ENCODE measurements around the gene GPR61. TPM values are rescaled to one million over a fixed set of nuclear protein-coding genes. Genes with fewer than 3 reads are reported as not detected.

Gene GPR61
- polyA plus RNA-seq, 1 donor from 2014 or later: 9.7 TPM

GRCh38 chr1:109517337-109517736, 22.3 kb upstream of the GPR61 start:
- H3K27ac ChIP-seq (ENCODE audit: low read length): no peak overlapping the region
- no peak overlapping the region for H3K9ac ChIP-seq (ENCODE audit: low read length)
- no peaks in the 10 kb centered on the region for H3K27me3 ChIP-seq (ENCODE audit: insufficient read depth, low read depth, low read length)
- no peak overlapping the region for H2AFZ ChIP-seq (ENCODE audit: low read depth, low read length)
- H3F3A ChIP-seq (ENCODE audit: insufficient read depth, low read length, poor library complexity, severe bottlenecking): no peaks in the 10 kb centered on the region
- no peak overlapping the region for H3K4me2 ChIP-seq (ENCODE audit: low read length)
- H3K36me3 ChIP-seq (ENCODE audit: insufficient read depth, low read length): no peaks in the 10 kb centered on the region
- TF ChIP-seq POLR2AphosphoS5 (IDR thresholded peaks at IDR 0.05) (no peak), MXI1 (conservative IDR thresholded peaks at IDR 0.05; ENCODE audit: poor library complexity, severe bottlenecking) (no peak), EP300 (conservative IDR thresholded peaks at IDR 0.05; ENCODE audit: poor library complexity, severe bottlenecking) (no peak), TAF1 (IDR thresholded peaks at IDR 0.05; ENCODE audit: low read depth) (no peak), EZH2 (IDR thresholded peaks at IDR 0.05; ENCODE audit: borderline replicate concordance, insufficient read depth, low read length, poor library complexity, severe bottlenecking) (no peak), CTCF (IDR thresholded peaks at IDR 0.05; ENCODE audit: poor library complexity, severe bottlenecking) (no peak), SMC3 (conservative IDR thresholded peaks at IDR 0.05; ENCODE audit: poor library complexity) (no peak), REST (IDR thresholded peaks at IDR 0.05; ENCODE audit: borderline replicate concordance) (no peak), RAD21 (conservative IDR thresholded peaks at IDR 0.05) (no peak)
- no peaks in the 10 kb centered on the region for H3K79me2 ChIP-seq (replicated peaks; ENCODE audit: insufficient read depth, low read length)
- no peaks in the 10 kb centered on the region for H4K20me1 ChIP-seq (ENCODE audit: insufficient read depth)
- H3K9me3 ChIP-seq (ENCODE audit: low read length): no peaks in the 10 kb centered on the region
- no peaks in the 10 kb centered on the region for H3K9me2 ChIP-seq (ENCODE audit: insufficient read depth, low read length)
- H3K4me3 ChIP-seq (ENCODE audit: low read length): no peak overlapping the region

GRCh38 chr1:109521002-109521951, 18.4 kb upstream of the GPR61 start:
- Histone ChIP-seq H3K27me3 (ENCODE audit: insufficient read depth, low read depth, low read length) (no peaks in the 10 kb centered on the region), H3K27ac (ENCODE audit: low read length) (no peak overlapping the region), H3K36me3 (ENCODE audit: insufficient read depth, low read length) (no peaks in the 10 kb centered on the region), H3F3A (ENCODE audit: insufficient read depth, low read length, poor library complexity, severe bottlenecking) (no peaks in the 10 kb centered on the region), H3K9me2 (ENCODE audit: insufficient read depth, low read length) (no peaks in the 10 kb centered on the region), H3K79me2 (replicated peaks; ENCODE audit: insufficient read depth, low read length) (no peaks in the 10 kb centered on the region), H2AFZ (ENCODE audit: low read depth, low read length) (no peak overlapping the region), H3K9ac (ENCODE audit: low read length) (no peak overlapping the region), H3K9me3 (ENCODE audit: low read length) (no peaks in the 10 kb centered on the region), H4K20me1 (ENCODE audit: insufficient read depth) (no peaks in the 10 kb centered on the region), H3K4me2 (ENCODE audit: low read length) (no peak overlapping the region), H3K4me3 (ENCODE audit: low read length) (no peak overlapping the region)
- TF ChIP-seq SMC3 (conservative IDR thresholded peaks at IDR 0.05; ENCODE audit: poor library complexity) (no peak), POLR2AphosphoS5 (IDR thresholded peaks at IDR 0.05) (no peak), EP300 (conservative IDR thresholded peaks at IDR 0.05; ENCODE audit: poor library complexity, severe bottlenecking) (no peak), TAF1 (IDR thresholded peaks at IDR 0.05; ENCODE audit: low read depth) (no peak), RAD21 (conservative IDR thresholded peaks at IDR 0.05) (no peak), MXI1 (conservative IDR thresholded peaks at IDR 0.05; ENCODE audit: poor library complexity, severe bottlenecking) (no peak), REST (IDR thresholded peaks at IDR 0.05; ENCODE audit: borderline replicate concordance) (no peak), EZH2 (IDR thresholded peaks at IDR 0.05; ENCODE audit: borderline replicate concordance, insufficient read depth, low read length, poor library complexity, severe bottlenecking) (no peak), CTCF (IDR thresholded peaks at IDR 0.05; ENCODE audit: poor library complexity, severe bottlenecking) (no peak)
